ENCODE measurements around the gene USP30.

GRCh38 chr12:109131154-109132050 is 79.0 kb downstream of the USP30 start:
- TF ChIP-seq, protein P1, sequence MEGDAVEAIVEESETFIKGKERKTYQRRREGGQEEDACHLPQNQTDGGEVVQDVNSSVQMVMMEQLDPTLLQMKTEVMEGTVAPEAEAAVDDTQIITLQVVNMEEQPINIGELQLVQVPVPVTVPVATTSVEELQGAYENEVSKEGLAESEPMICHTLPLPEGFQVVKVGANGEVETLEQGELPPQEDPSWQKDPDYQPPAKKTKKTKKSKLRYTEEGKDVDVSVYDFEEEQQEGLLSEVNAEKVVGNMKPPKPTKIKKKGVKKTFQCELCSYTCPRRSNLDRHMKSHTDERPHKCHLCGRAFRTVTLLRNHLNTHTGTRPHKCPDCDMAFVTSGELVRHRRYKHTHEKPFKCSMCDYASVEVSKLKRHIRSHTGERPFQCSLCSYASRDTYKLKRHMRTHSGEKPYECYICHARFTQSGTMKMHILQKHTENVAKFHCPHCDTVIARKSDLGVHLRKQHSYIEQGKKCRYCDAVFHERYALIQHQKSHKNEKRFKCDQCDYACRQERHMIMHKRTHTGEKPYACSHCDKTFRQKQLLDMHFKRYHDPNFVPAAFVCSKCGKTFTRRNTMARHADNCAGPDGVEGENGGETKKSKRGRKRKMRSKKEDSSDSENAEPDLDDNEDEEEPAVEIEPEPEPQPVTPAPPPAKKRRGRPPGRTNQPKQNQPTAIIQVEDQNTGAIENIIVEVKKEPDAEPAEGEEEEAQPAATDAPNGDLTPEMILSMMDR (IDR thresholded peaks at IDR 0.05): no peak
- no peak for TF ChIP-seq AR (CRISPR knock-in tag; IDR thresholded peaks at IDR 0.05)
- no peak for TF ChIP-seq ESRRA (CRISPR knock-in tag; IDR thresholded peaks at IDR 0.05; ENCODE audit: borderline replicate concordance)
- TF ChIP-seq, protein P2, sequence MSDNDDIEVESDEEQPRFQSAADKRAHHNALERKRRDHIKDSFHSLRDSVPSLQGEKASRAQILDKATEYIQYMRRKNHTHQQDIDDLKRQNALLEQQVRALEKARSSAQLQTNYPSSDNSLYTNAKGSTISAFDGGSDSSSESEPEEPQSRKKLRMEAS (CRISPR knock-in tag; IDR thresholded peaks at IDR 0.05): no peak
- no peak for TF ChIP-seq FOXJ3 (CRISPR knock-in tag; IDR thresholded peaks at IDR 0.05; ENCODE audit: borderline replicate concordance)

Measured in WTC11 (cell line).